LNCAP (cell line): Measurements from ENCODE around the gene CCSER1.

Source experiments
- CTCF ChIP-seq: fragments of 450-650 bp; IDR thresholded peaks from 2 replicates; pipeline ENCODE4 v1.5.1; 2017; ENCODE audit warnings: mild to moderate bottlenecking

CCSER1 gene

GRCh38 chr4:90241008-90241407 lies 113.8 kb downstream of the CCSER1 start:
- no peak for TF ChIP-seq CTCF

- no peak for TF ChIP-seq CTCF
These were observed 118.6 kb downstream of the CCSER1 start for GRCh38 chr4:90245837-90246236.

- TF ChIP-seq CTCF, result no peak
These were observed 119.6 kb downstream of the CCSER1 start for GRCh38 chr4:90246816-90247215.

GRCh38 chr4:90254357-90254756 lies 127.2 kb downstream of the CCSER1 start:
- no peak for TF ChIP-seq CTCF

- no peak for TF ChIP-seq CTCF
These were observed 147.0 kb downstream of the CCSER1 start for GRCh38 chr4:90274175-90274574.

- TF ChIP-seq CTCF, result no peak
These were observed 153.8 kb downstream of the CCSER1 start for GRCh38 chr4:90280954-90281353.

- no peak for TF ChIP-seq CTCF
These were observed 154.6 kb downstream of the CCSER1 start for GRCh38 chr4:90281541-90282355.

GRCh38 chr4:90290345-90290744 lies 163.2 kb downstream of the CCSER1 start:
- TF ChIP-seq CTCF, result no peak
